Right ventricle myocardium inferior (tissue), 1 donor: ENCODE measurements around the gene BPHL. TPM values are rescaled to one million over a fixed set of nuclear protein-coding genes. Genes with fewer than 3 reads are reported as not detected.
"Not testable (repeated sequence)": the region's sequence is repeated elsewhere in the genome, so short reads cannot be mapped to it uniquely, and the experiment has no call there.

Experiments
- ATAC-seq: fragments of 200-7000 bp; cut with Tn5 transposase; one replicate; pipeline ENCODE4 v1.9.1; 2020; ENCODE audit warnings: mild to moderate bottlenecking, moderate library complexity
- DNase-seq: peaks from one replicate; pipeline ENCODE4 v3.0.0; 2021; ENCODE audit errors: missing footprints
- intact Hi-C: fragments of 100-400 bp; cut with DNase I; formaldehyde crosslinking; loops from one replicate; pipeline ENCODE4 v1.11.0; 2022
- long read RNA-seq: library from polyadenylated mRNA; unstranded; transcript quantifications from one replicate; pipeline ENCODE4 v2.0.0, GENCODE V29; 2021
- total RNA-seq: library from RNA; stranded (reverse); fragmentation: NEBNext Ultra II Directional; extraction: Animal tissue kit (Norgen Biotek cat#: 25700); gene quantifications from one replicate; pipeline ENCODE4 v1.2.1, GENCODE V29; 2021
- donor health status: DM: no; HTN: yes; CAD: no; lungs with severe emphysema.

Gene BPHL
- total RNA-seq = 19.0 TPM
- long read RNA-seq, transcript BPHL-203 (7 exons, 1,928 nt) = major isoform, 14 of 15 reads
- long read RNA-seq, partial matches to known transcripts = 0 of 15 reads
- long read RNA-seq, other reads (novel, unspliced or antisense) = 1 of 15 reads

DNA sequence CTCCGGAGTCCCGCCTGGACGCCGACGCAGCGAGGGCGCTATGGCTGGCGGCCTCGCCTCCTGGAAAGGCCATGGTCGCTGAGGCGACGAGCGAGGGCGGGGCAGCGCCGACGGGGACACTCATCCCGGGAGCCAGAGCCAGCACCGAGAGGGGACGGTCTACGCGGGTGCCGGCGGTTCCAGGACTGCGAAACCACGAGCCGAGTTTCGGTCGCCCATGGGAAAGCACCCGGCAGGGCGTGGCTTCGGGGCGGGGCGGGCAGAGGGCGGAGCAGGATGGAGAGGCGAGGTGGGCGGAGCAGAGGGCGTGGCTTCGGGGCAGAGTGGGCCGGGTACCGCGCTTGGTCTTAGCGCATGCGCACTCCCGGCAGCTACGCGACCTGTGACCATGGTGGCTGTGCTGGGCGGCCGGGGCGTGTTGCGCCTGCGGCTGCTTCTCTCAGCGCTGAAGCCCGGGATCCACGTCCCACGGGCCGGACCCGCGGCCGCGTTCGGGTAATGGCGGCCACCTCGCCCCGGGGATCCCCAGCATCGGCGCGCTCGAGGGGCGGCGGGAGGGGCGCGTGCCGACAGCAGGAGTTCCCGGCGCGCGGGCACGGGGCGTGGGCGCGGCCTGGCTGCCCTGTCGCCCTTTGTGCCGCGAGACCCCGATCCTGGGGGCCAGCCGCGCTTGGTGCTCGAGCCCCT is at the start of gene BPHL:
Gene BPHL, plus strand, starts transcription at position 359 of the 687 bp plus-strand sequence. Its CDS starts 30 bp downstream, at position 389.
- DNase-seq = peak; percentile 99
- peak; percentile 99 for ATAC-seq
- intact Hi-C loops = loop anchor here (2.0 kb wide), 1 partner anchor 120 kb away; the partner anchor contains the start of gene NQO2

DNA sequence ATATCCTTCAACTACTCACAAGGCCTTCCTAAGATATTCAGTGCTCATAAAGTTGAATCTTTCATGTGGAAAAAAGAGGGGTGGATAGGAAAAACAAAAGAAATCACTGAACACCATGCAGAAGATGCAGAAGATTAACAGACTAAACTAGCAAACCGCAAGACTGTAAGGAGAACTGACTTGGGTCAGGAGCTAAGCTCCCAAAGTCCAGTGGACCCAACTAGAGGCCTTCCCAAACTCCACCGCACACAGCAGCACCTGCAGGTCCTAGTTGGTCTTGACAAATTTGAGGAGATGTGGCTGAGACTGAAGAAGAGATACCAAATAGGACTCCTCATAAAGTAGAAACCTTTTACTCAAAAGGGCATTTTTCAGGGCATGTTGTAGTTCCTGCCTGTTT is 46.9 kb upstream of the BPHL start:
- ATAC-seq (no peak), DNase-seq (no peak)
- intact Hi-C loops = no loop called here

DNA sequence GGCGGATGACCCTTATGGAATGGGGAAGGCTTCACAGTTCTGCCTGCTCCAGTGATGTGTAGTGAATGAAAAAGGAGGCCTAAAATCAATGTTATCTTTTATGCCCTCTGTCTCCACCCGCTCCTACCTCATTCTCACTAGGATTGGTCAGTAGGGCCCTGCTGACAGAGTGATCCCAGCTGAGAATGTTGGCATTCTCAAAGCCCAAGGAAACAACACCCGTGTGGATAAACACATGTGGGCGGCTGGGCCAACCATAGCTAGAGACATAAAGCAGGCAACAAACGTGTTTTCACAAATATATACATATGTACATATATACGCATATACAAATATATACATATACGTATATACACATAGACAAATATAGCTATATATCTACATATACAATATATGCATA is 45.7 kb upstream of the BPHL start:
- ATAC-seq (no peak), DNase-seq (no peak)
- intact Hi-C loops = no loop called here

DNA sequence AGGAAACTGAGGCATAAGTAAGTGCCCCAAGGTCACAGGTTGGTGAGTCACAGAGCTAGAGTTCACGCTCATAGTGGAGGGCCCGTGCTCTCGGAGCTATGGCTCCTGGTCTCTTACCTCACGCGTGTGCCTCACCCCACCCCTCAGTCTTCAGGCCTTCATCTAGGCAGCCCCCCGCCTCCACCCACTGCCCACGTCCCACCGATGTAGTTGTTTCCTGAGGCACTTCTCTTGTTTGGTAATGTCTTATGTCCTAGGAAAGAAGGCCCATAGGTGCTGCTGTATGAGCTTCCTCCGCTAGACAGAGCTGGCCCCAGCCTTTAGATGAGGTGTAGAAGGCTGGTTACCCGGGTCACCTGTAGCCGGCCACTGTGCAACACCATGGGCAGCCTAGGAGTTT is 45.1 kb upstream of the BPHL start:
- ATAC-seq = no peak
- no peak for DNase-seq
- intact Hi-C loops = no loop called here

DNA sequence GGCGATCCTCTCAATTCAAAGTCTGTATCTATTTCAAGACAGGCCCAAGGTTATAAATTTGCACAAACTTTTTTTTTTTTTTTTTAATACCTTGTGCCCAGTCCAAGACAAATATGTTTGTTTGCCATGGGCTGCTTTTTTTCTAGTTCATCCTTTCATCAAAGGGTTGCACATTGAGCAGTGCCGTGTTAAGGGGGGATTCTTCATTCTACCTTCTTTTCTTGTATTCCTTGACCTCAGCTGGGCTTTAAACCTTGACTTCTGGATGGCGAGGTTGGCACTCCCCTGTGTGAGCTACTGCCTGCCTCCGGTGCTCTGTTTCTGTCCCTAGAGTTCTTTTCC is 42.8 kb upstream of the BPHL start:
- intact Hi-C loops = no loop called here
- DNase-seq (no peak), ATAC-seq (no peak)

DNA sequence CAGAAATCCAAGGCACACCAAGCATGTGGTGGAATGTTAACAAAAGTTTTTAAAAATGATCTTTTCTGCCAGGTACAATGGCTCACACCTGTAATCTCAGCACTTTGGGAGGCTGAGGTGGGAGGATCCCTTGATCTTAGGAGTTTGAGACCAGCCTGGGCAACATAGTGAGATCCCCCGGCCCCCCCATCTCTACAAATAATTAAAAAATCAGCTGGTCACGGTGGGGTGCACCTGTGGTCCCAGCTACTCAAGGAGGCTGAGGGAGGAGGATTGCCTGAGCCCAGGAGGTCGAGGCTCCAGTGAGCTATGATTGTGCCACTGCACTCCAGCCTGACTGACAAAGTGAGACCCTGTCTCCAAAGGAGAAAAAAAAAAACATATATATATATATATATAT is 42.2 kb upstream of the BPHL start:
- intact Hi-C loops = no loop called here

DNA sequence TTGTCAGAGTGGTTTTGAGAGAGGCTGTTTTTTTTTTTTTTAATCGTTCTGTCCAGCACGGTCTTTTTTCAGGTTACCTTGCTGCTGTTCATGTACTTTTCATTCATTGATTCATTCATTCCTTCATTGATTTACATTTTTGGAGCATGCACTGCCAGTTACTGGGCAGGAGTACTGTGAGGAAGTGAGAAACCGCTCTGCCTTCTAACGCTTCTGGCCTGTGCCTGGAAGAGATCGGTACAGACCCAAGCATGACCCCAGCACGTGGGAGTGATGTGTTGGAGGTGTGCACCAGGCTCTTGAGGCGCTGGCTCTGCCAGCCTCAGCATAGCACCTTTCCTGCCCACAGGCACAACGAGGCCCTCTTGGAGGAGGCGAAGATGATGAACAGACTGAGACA is 41.1 kb upstream of the BPHL start:
- DNase-seq = no peak
- no peak for ATAC-seq
- intact Hi-C loops = no loop called here

More for the DNA sequence above, 42.2 kb upstream of the BPHL start:
- no peak for DNase-seq
- ATAC-seq = no peak

DNA sequence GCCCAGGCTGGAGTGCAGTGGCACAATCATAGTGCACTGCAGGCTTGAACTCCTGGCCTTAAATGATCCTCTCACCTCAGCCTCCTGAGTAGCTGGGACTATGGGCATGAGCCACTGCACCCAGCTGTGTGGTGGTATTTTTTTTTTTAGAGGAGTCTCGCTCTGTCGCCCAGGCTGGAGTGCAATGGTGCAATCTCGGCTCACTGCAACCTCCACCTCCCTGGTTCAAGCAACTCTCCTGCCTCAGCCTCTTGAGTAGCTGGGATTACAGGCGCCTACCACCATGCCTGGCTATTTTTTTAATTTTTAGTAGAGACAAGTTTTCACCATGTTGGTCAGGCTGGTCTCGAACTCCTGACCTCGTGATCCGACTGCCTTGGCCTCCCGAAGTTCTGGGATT is 39.6 kb upstream of the BPHL start:
- intact Hi-C loops, ATAC-seq, DNase-seq: not testable (repeated sequence)

DNA sequence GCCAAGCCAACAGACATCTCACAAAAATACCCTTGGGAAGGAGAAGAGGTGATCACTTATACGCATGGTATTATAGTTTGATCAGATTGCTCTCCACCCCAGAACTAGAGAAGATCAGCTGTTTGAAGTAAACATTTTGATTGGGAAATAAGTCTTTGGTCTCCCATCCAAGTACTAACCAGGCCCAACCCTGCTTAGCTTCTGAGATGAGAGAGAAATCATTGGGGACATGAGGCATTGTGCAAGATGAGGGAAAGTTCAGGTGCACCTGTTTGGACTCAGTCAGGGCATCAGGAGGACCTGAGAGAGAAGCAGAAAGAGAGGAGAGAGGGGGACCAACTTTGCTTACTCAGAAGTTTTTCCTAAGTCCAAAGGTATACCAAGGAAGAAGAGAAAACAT is 38.8 kb upstream of the BPHL start:
- intact Hi-C loops = no loop called here
- ATAC-seq = no peak

DNA sequence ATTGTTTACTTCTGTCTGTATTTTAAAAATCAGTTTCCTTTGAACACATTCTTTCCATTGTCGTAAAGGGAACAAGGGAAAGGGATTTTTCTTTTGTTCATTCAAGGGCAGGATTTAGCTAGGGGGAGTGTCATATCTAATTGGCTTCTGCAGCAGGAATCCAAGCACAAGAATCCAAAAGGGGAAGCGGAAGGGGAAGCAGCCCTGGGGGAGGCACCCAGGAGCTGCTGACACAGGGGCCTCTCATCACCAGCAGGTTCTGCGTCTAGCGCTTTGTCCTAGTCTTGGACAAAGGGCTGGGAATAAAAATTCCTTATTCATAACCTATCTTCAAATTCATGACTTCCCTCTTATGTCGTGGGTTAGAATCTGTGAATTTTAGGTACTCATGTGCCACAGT is 36.6 kb upstream of the BPHL start:
- intact Hi-C loops = no loop called here
- ATAC-seq (peak; percentile 58), DNase-seq (no peak)

More for the DNA sequence above, 38.8 kb upstream of the BPHL start:
- no peak for DNase-seq

DNA sequence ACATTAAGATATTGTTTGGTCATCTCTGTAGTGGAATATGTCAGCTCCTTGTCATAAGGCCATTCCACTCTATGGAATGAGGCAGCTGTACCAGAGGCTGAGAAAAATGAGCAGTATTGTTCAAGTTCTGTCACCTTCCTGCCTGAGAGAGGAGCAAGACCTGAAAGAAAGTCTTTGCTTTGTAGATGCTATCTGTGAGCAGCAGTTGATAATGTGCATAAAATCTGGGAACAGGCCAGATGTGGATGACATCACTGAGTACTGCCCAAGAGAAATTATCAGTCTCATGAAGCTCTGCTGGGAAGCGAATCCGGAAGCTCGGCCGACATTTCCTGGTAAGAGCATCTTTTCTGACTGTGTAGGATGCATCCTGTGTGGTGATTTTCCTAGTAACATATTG is 33.4 kb upstream of the BPHL start:
- DNase-seq (peak; percentile 50), ATAC-seq (no peak)
- intact Hi-C loops = no loop called here

DNA sequence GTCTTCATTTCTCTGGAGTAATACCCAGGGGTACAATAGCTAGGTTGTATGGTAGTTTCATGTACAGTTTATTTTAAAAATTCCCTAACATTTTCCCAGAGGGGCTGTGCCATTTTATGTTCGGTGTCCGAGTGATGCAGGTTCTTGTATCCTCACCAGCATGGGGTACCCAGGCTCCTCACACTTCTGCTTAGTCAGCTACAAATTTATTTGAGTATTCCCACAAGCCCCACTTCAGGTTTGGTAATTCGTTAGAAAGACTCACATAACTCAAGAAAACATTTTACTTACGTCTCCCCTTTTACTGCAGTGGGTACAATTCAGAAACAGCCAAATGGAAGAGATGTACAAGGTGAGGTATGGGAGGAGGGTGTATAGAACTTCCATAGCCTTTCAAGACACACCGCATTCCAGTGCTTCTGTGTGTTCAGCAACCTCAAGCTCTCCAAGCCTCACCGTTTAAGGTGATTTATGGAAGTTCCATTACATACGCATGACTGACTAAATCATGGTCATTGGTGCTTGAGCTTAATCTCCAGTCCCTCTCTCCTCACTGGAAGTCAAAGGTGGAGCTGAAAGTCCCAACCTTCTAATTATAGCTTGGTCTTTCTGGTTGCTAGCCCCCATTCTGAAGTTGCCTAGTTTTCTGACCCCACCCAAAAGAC is 32.1 kb upstream of the BPHL start:
- ATAC-seq = no peak
- no peak for DNase-seq
- intact Hi-C loops = no loop called here

DNA sequence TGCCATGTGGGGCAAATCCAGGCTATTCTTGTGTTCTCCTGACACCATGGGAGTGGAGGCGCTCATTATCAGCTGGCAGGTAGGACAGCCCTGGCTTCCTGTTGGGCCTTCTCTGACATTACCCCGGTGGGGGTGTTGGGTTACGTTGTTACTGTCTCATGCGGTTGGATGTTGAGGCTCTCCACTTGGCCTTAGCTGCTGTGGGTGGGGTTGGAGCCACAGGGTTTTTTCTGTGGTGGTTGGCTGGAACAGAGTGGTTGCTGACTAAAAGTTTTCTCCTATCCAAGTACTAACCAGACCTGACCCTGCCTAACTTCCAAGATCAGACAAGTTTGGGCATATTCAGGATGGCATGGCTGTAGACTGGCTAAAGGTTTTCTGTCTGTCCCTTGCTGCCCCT is 30.1 kb upstream of the BPHL start:
- intact Hi-C loops = no loop called here
- ATAC-seq = peak; percentile 78
- peak; percentile 42 for DNase-seq

DNA sequence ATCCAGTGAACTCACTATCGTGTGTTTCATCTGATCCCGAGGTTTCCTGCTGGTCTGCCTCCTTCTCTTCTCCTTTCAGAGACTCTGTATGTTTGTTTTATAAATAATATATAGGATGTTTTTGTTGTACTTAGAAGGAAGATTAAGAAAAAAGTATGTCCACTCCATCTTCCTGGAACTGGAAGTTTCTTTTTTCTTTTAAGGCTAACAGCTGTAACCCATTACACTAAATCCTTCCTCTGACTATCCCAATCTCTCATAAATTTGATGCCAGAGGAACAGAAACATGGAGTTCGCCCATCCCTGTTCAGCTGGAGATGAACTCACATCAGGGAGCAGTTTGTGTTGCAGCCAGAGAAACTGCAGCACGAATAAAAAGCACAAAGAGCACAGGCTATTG is 29.5 kb upstream of the BPHL start:
- DNase-seq = no peak
- peak; percentile 77 for ATAC-seq
- intact Hi-C loops = no loop called here

DNA sequence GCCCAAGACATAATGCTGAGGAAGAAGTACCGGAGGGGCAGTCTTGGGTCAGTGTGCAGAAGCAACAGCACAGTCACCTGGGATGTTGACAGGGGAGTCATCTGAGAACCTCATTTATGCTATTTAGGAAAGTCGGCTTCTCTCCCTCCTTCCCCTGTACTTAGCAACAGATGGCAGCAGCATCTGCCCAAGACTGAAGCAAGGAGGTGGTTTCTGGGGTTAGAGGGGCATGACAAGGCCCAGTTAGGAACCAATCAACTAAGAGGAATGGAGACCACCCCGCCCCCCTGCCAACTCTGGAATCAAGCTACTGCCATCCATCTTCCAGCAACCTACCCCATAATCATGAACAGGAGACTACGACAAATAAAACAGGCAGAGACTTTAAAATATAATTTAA is 28.5 kb upstream of the BPHL start:
- ATAC-seq (no peak), DNase-seq (no peak)
- intact Hi-C loops = no loop called here

DNA sequence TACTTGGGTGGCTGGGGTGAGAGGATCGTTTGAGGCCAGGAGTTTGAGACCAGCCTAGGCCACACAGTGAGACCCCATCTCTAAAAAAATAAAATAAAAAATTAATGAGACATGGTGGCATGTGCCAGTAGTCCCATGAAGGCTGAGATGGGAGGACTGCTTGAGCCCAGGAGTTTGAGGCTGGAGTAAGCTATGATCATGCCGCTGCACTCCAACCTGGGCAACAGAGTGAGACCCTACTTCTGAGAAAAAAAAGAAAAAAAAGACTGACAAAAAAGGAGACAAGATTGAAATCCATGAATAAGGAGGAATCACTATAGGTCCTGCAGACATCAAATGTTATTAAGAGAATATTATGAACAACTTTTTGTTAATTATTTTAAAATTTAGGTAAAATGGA is 23.7 kb upstream of the BPHL start:
- intact Hi-C loops = no loop called here
- no peak for ATAC-seq
- DNase-seq = no peak

DNA sequence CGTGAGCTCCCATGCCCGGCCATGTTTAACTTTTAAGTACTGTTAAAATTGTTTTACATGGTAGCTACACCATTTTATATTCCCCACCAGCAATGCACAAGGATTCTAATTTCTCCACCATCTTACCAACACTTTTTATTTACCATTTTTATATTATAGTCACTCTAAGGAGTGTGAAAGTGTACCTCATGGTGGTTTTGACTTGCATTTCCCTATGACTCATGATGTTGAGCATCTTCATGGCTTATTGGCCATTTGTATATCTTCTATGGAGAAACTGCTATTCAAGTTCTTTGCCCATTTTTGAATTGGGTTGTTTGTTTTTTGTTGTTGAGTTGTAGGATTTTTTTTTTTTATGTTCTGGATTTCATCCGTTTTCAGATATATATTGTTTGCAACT is 15.6 kb upstream of the BPHL start:
- no peak for ATAC-seq
- intact Hi-C loops = no loop called here
- DNase-seq = no peak

DNA sequence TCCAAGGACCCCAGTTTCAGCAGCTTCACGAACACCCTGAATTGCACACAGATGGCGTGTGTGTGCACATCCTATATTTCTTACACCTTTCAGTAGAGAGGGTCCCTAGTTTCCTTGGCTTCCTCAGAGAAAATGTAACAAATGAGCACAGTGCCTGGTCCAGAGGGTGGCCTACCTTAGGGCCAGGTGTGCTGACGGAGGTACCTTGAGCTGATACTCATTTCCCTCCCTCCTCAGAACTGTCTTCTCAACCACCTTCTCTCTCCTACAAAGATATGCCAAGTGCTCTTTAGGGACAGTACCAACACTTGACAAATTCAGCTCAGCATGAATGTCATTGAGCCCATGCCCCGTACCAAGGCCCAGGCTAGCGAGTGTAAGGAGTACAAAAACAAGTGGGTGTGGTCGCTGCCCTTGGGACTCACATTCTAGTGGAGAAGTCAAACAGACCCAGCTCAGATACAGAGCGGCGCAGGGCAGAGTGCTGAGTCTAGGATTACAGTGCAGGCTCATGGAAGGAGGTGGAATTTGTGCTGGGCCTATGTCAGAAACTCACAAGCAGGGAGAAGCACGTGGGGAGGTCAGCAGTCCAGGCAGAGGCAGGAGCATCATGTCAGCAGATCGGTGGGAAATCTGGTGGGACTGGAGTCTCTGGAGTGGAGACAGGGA is 9.6 kb upstream of the BPHL start:
- intact Hi-C loops = no loop called here
- DNase-seq (peak; percentile 72), ATAC-seq (peak; percentile 57)

DNA sequence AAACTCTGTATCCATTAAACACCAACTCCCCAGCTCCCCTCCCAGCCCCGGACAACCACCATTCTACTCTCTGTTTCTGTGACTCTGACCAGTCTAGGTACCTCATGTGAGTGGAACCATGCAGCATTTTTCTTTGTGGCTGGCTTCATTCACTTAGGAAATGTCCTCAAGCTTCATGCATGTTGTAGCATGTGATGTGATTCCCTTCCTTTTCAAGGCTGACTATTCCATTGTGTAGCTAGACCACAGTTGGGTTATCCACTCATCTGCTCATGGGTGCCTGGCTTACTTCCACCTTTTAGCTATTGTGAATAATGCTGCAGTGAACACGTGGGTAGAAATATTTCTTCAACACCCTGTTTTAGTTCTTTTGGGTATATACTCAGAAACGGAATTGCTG is 8.8 kb upstream of the BPHL start:
- DNase-seq = no peak
- intact Hi-C loops = no loop called here
- ATAC-seq = no peak

DNA sequence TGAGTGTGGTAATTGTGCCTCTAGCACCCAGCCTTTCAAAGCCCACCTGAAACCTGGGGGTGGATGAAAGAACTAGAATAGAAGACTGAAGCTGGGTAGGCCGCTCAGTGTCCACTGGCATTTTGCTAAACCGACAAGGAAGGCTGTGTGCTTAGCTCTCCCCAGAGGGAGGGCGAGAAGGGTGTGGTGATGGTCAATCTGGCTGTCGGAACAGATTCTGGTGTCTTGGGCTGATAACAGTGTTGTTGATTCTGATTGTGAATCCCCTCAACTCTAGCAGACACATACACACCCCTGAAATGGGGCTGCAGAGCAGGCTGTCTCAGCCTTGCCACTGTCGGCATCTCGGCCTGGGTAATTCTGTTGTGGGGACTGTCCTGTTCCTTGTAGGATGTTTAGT is 4.1 kb upstream of the BPHL start:
- no peak for DNase-seq
- intact Hi-C loops = no loop called here
- ATAC-seq = no peak
